ENCODE measurements around the gene MRPL3.

DNA sequence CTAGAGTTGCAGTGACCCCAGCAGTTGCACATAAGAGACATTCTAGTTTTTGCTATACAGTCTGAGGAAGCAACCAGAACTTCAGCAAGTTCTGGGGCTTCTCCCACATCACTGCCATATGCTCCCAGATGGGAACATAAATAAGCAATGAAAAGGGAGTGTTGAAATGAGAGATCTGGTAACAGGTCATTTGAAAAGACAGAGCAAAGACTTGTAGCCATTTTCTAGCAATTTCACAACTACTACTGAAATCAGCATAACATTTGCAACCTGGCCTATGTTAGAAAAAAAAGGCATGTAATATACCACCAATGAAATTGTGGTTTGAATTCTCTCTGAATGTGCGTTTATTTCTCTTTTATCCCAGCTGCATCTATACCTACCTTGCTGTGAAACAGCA is 63.7 kb downstream of the MRPL3 start:
- TF ChIP-seq CTCF (IDR thresholded peaks at IDR 0.05) (no peak), EP300 (IDR thresholded peaks at IDR 0.05) (no peak)
